Raji (cell line): ENCODE results near the gene CSF1R.

Experiments used
- POLR2A ChIP-seq: IDR thresholded peaks from 2 replicates; pipeline ENCODE4 v1.6.1; 2011; ENCODE audit warnings: low read depth, low read length, control low read depth; ENCODE audit not compliant: insufficient read depth

The CSF1R gene

GRCh38 chr5:150069672-150070627 is 16.4 kb downstream of the CSF1R start:
- no peak for TF ChIP-seq POLR2A

GRCh38 chr5:150068961-150069645 is 17.3 kb downstream of the CSF1R start:
- TF ChIP-seq POLR2A = no peak

DNA sequence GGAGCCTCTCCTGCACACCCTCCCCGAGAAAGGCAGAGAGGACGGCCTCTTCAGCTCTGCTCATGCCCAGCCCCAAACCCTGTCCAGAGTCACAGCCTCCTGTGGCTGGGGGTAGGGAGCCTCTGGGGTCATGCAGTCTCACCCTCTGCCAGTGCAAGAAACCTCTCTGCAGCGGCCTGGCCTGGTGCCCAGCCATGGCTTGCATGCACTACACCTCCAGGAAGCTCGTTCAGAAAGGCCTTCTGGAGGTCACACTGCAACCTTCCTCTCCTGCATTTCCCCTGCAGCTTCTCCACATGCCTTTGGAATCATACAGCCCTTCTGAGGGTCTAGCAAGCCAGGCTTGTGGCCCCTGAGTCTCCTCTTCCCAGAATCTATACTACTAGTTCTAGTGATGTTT is 17.9 kb downstream of the CSF1R start:
- no peak for TF ChIP-seq POLR2A

DNA sequence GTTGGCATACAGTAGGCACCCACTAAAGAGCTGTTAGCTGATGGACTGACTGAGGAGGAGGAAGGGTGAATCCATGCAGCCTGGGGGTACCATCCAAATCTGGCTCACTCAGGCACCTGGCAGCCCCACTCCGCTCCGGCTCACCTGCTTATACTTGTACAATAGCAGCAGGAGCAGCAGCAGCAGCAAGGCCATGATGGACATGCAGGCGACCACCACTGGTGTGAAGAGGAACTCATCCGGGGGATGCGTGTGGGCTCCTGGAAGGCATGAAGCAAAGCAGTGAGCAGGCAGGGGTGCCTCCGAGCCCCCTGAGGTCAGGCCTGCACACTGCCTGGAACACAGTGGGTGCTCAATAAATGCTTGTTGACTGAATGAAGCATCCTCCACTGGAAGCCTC is 18.3 kb downstream of the CSF1R start:
- TF ChIP-seq POLR2A = no peak

GRCh38 chr5:150067405-150067960 is 18.9 kb downstream of the CSF1R start:
- no peak for TF ChIP-seq POLR2A

- TF ChIP-seq POLR2A = no peak
These were observed 19.4 kb downstream of the CSF1R start for GRCh38 chr5:150066901-150067396.

- no peak for TF ChIP-seq POLR2A
These were observed 19.9 kb downstream of the CSF1R start for GRCh38 chr5:150066436-150066835.

- no peak for TF ChIP-seq POLR2A
These were observed 20.5 kb downstream of the CSF1R start for GRCh38 chr5:150065886-150066285.

DNA sequence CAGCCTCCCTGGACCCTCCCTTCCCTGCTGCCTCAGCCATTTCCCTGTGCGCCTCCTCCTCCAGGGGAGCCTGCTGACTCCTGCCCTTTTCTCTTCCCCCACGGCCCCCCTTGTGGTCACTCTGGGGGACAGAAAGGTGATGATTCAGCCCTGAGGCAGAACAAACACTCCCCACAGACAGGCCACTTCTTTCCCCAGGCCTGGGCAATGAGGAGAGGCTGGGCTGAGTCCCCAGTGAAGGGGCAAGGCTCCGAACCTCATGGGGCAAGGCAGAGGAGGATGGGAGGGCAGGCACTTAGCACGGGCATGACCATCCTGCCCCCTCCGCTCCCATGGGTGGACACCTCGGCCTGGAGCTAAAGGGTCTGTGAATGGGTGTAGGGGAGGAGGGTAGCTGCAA is 21.0 kb downstream of the CSF1R start:
- TF ChIP-seq POLR2A = no peak

GRCh38 chr5:150064681-150065220 is 21.6 kb downstream of the CSF1R start:
- no peak for TF ChIP-seq POLR2A

GRCh38 chr5:150063638-150064037 is 22.7 kb downstream of the CSF1R start:
- no peak for TF ChIP-seq POLR2A

DNA sequence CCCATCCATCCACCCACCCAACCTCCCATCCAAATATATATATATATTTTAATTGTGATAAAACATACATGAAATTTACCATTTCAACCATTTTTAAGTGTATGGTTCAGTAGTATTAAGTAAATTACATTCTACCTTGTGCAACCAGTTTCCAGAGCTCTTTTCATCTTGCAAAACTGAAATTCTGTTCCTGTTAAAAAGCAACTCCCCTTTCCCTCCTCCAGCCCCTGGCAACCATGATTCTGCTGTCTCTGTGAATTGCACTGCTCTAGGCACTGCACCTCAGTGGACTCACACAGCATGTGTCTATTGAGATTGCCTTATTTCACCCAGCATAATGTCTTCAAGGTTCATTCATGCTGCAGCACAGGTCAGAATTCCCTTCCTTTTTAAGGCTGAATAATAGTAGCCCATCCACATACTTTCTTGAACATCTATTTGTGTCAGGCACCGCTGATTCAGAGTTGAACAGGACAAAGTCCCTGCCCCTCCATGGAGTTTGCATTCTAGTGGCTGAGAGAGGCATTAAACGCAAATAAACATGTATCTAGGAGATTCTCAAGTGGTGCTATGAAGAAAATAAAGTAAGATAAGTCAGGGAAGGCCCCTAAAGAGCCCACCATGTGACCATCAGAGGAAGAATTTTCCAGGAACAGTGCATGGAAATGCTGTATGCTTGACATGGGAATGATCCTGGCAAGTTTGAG is 24.0 kb downstream of the CSF1R start:
- no peak for TF ChIP-seq POLR2A

DNA sequence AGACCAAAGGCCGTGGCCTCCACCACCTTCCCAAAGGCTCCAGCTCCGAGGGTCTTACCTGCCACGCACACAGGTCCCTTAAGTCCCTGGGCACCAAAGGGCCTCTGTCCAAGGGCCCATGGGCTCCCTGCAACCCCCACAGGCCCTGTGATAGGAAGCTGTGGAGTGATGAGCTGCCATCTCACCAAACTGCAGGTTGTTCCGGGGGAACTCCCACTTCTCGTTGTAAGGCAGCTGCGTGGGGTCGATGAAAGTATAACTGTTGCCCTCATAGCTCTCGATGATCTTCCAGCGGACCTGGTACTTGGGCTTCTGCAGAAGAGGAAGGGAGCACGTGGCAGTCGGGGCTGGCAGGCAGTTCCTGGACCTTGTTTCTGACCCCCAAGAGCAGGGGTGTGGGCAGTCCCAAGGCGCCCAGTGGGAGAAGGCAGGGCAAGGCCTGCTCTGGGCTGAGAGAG is 24.8 kb downstream of the CSF1R start:
- TF ChIP-seq POLR2A = no peak

DNA sequence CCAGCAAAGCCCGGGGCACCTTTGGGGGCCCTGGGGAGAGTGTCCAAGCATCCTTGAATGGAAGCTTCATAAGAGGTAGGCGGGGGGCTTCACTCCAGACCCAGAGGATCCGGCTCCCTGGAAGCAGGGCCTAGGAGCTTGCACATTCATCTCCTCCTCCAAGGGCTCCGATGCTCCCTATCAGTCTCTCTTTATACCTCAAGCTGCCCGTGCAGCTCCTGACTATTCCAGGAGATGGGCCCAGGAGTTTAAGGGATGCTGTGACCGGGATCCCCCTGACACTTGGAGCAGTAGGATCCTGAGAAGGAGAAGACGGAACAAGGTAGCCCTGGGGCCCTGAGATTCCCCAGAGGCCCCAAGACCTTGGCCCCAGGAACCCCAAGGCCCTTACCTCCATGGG is 25.9 kb downstream of the CSF1R start:
- no peak for TF ChIP-seq POLR2A

DNA sequence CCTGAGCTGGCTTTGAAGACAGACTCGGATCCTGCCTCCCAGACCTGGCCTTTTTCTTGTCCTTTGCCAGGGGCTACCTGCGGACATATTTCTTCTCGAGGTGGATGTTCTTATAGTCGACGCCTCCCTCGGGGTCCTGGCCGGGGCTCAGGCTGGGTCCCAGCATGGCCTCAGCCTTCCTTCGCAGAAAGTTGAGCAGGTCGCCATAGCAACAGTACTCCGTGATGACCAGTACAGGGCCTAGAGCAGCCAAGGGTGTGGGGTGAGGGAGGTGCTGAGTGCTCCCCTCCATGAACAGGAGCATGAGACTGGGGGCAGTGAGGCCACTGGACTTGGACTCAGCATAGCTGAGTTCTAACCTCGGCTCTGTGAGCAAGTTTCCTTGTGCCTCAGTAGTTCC is 26.7 kb downstream of the CSF1R start:
- TF ChIP-seq POLR2A = no peak
